Measurements from ENCODE around the gene WASHC1.
"Not testable (repeated sequence)": the region's sequence is repeated elsewhere in the genome, so short reads cannot be mapped to it uniquely, and the experiment has no call there.

WASHC1 gene

GRCh38 chr9:14129-14809 is 15.0 kb downstream of the WASHC1 start:
- DNase-seq = not testable (repeated sequence)

DNA sequence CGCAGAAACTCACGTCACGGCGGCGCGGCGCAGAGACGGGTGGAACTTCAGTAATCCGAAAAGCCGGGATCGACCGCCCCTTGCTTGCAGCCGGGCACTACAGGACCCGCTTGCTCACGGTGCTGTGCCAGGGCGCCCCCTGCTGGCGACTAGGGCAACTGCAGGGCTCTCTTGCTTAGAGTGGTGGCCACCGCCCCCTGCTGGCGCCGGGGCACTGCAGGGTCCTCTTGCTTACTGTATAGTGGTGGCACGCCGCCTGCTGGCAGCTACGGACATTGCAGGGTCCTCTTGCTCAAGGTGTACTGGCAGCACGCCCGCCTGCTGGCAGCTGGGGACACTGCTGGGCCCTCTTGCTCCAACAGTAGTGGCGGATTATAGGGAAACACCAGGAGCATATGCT is 18.1 kb downstream of the WASHC1 start:
- DNase-seq = not testable (repeated sequence)

- not testable (repeated sequence) for DNase-seq
Observed at GRCh38 chr9:10653-11053, 18.6 kb downstream of the WASHC1 start.

DNA sequence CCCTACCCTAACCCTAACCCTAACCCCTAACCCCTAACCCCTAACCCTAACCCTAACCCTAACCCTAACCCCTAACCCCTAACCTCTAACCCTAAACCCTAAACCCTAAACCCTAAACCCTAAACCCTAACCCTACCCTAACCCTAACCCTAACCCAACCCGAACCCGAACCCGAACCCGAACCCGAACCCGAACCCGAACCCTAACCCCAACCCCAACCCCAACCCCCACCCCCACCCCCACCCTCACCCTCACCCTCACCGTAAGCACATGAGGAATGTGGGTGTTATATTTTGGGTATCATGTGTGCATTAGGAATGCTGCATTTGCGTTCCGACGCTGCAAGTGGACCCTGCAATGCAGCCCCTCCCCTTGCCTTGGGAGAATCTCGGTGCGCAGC is 19.0 kb downstream of the WASHC1 start:
- DNase-seq = not testable (repeated sequence)
